Right lobe of liver (tissue), 6 donors: ENCODE data around the gene AIG1. TPM values are rescaled to one million over a fixed set of nuclear protein-coding genes. Genes with fewer than 3 reads are reported as not detected.

ENCODE experiments used
- ATAC-seq, 4 donors: fragments of 200-7000 bp; cut with Tn5 transposase; one replicate each; pipeline ENCODE4 v1.9.1; 2020; ENCODE audit warnings: mild to moderate bottlenecking in 4 of 4, moderate library complexity in 4 of 4
- DNase-seq, 3 donors: peaks; one replicate each; pipeline ENCODE4 v3.0.0-alpha.2; 2020
- H3K27ac ChIP-seq, 3 donors: fragments of 200-600 bp; one replicate each; pipeline ENCODE4 v1.8.0; 2022
- H3K27me3 ChIP-seq, 2 donors: fragments of 200-600 bp; one replicate each; pipeline ENCODE4 v1.8.0; 2022
- H3K36me3 ChIP-seq, 4 donors: fragments of 200-600 bp; sonication (generic) in 1 of 4; one replicate each; pipeline versions ENCODE4 v1.5.1 to v1.8.0; 2017 to 2022; ENCODE audit warnings: control low read depth in 1 of 4
- H3K4me1 ChIP-seq, 4 donors: fragments of 200-600 bp; sonication (generic) in 1 of 4; one replicate each; pipeline versions ENCODE4 v1.5.1 to v1.8.0; 2017 to 2022; ENCODE audit warnings: control low read depth in 1 of 4
- H3K4me3 ChIP-seq, 3 donors: fragments of 200-600 bp; one replicate each; pipeline ENCODE4 v1.8.0; 2022
- H3K9me3 ChIP-seq, 4 donors: fragments of 200-600 bp; sonication (generic) in 1 of 4; one replicate each; pipeline versions ENCODE4 v1.5.1 to v1.8.0; 2017 to 2022; ENCODE audit warnings: control low read depth in 1 of 4
- POLR2A ChIP-seq: fragments of 450-650 bp; IDR thresholded peaks from one replicate; pipeline ENCODE4 v1.6.1; 2017; ENCODE audit warnings: antibody characterized with exemption, mild to moderate bottlenecking
- WGBS: methylation state at CpG from one replicate; pipeline ENCODE4 v1.1.6; 2018; ENCODE audit warnings: low coverage, low lambda C conversion rate; ENCODE audit not compliant: insufficient coverage; ENCODE audit errors: missing lambda C conversion rate; 5-methylcytosine and 5-hydroxymethylcytosine counted together
- intact Hi-C, 2 donors: fragments of 100-400 bp; cut with DNase I; formaldehyde crosslinking; loops; one replicate each; pipeline versions ENCODE4 v1.11.2 to v1.14.1; 2022
- total RNA-seq, 6 experiments: library from RNA; depleted of rRNA in 2 of 6; stranded (reverse); fragments of >200 nt in 2 of 6; fragmentation: NEBNext Ultra II Directional in 3 of 6; extraction: Animal tissue kit (Norgen Biotek cat#: 25700) in 3 of 6; gene quantifications; one replicate each; pipeline versions ENCODE4 v1.1.0 to v1.2.4, GENCODE V29; 2016 to 2023
- TF ChIP-seq, protein P1 (sequence below), 4 donors: fragments of 200-600 bp in 3 of 4; fragments of 450-650 bp in 1 of 4; IDR thresholded peaks; one replicate each; pipeline versions ENCODE4 v1.5.1 to v1.8.0; 2016 to 2022; ENCODE audit warnings: antibody characterized with exemption in 4 of 4, mild to moderate bottlenecking in 2 of 4
- donor health status: DM: no; HTN: yes; CAD: no.
- donor health status: DM: no; HTN: no; CAD: no.
- donor health status: DM: no; HTN: no; CAD: no.
- donor health status: DM: no; HTN: yes; CAD: no.
- donor health status: DM: no; HTN: yes; CAD: no.

AIG1 gene
- total RNA-seq, 6 experiments from 2014 or later: 81.4 to 151 (median 111) TPM

DNA sequence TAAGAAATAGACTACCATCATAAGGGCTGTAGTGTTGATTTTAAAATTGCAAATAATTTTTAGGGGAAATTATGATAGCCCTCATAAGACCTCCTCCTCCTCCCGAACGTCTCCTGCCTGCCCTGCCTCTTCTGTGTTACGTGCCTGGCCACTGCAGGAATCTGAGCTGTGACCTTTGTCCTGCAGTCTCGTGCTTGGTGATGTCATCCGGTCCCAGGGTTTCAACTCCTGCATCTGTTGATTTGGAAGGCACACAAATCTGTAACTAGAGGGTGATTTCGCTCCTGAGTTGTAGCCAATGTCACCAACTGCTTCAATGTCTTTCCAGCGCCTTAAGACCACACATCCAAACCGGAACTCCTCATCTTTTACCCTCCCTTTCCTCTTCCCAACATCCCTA, 163.2 kb downstream of the AIG1 start:
- H3K4me1 ChIP-seq: peaks cover 0 to 20% (median 0%) of the 10 kb centered on the region in 4 donors
- TF ChIP-seq, protein P1, sequence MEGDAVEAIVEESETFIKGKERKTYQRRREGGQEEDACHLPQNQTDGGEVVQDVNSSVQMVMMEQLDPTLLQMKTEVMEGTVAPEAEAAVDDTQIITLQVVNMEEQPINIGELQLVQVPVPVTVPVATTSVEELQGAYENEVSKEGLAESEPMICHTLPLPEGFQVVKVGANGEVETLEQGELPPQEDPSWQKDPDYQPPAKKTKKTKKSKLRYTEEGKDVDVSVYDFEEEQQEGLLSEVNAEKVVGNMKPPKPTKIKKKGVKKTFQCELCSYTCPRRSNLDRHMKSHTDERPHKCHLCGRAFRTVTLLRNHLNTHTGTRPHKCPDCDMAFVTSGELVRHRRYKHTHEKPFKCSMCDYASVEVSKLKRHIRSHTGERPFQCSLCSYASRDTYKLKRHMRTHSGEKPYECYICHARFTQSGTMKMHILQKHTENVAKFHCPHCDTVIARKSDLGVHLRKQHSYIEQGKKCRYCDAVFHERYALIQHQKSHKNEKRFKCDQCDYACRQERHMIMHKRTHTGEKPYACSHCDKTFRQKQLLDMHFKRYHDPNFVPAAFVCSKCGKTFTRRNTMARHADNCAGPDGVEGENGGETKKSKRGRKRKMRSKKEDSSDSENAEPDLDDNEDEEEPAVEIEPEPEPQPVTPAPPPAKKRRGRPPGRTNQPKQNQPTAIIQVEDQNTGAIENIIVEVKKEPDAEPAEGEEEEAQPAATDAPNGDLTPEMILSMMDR (IDR thresholded peaks at IDR 0.05): no peak
- no peak for TF ChIP-seq POLR2A
- ATAC-seq (peak; percentile 95 to 98 (median 97)), DNase-seq (peak; percentile 82 to 91 (median 89))
- H3K9me3 ChIP-seq: no peaks in the 10 kb centered on the region
- 26% methylated on average over 8 of the region's 8 CpGs for WGBS
- H3K4me3 ChIP-seq: no peak overlapping the region
- no peaks in the 10 kb centered on the region for H3K27me3 ChIP-seq
- intact Hi-C loops: no loop called here
- H3K27ac ChIP-seq: peak overlapping the region; percentile 39 to 86 (median 82)
- no peaks in the 10 kb centered on the region for H3K36me3 ChIP-seq

DNA sequence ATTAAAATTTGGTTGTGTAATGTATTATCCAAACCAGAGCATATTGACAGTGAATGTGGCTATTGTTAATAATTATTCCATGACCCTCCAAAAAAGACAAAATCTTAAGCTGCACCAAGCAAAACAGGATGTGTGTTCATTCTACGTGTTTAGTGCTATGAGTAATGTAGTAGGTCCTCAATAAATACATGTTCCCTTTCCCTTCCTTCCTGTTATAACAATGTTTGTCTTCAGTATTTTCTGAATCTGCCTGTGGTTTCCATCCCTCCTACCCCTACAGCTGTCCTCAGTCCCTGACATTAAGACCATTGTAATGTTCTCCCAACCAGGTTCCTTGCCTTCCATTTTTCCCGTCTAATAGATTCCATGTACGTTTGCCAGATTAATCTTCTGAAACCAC, 163.8 kb downstream of the AIG1 start:
- H3K36me3 ChIP-seq: no peaks in the 10 kb centered on the region
- H3K4me3 ChIP-seq: no peak overlapping the region
- no peak for ATAC-seq
- TF ChIP-seq, protein P1 (IDR thresholded peaks at IDR 0.05): no peak
- TF ChIP-seq POLR2A: no peak
- no peaks in the 10 kb centered on the region for H3K9me3 ChIP-seq
- H3K4me1 ChIP-seq: peaks cover 0 to 20% (median 0%) of the 10 kb centered on the region in 4 donors
- intact Hi-C loops: no loop called here
- 82% methylated on average over 3 of the region's 3 CpGs for WGBS
- H3K27me3 ChIP-seq: no peaks in the 10 kb centered on the region
- DNase-seq: no peak
- H3K27ac ChIP-seq: peak overlapping the region; percentile 39 to 86 (median 82)

DNA sequence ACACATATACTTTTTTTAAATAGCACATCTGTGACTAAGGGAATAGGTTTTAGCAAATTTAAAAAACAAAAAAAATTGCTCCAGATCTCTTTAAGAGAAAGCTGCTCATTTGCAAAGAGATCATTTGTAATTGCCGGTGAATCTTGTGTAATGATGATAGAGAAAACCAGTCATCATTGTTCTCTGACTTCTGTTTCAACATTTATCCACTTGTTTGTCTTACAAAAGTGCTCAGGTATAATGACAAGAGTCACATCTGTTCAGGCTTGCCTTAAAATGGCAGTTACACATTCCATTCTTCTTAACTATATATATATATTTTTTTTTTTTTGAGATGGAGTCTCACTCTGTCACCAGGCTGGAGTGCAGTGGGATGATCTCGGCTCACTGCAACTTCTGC, 165.2 kb downstream of the AIG1 start:
- WGBS: 63% methylated on average over 2 of the region's 2 CpGs
- H3K36me3 ChIP-seq: no peaks in the 10 kb centered on the region
- intact Hi-C loops: no loop called here

DNA sequence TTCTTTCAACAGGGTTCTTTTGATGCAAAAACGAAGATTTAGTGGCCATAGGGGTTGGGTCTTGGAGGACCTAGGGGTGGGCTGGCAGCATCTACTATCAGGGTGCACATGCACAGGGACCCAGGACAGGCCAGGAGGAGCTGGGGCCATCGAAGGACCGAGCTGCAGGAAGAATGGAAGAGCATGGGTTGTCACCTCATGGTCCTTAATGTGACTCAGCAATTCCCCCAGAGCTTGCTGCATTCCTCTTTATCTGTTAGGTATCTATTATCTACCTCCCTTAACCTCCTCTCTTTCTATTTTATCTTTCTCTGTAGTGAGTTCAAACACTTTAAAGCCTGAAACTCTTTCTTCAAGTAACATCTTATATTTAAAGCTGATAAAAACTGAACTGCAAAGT, 167.0 kb downstream of the AIG1 start:
- H3K9me3 ChIP-seq: no peaks in the 10 kb centered on the region
- no peak for TF ChIP-seq POLR2A
- TF ChIP-seq, protein P1 (IDR thresholded peaks at IDR 0.05): no peak
- H3K36me3 ChIP-seq: no peaks in the 10 kb centered on the region
- H3K27me3 ChIP-seq: no peaks in the 10 kb centered on the region
- H3K27ac ChIP-seq: no peak overlapping the region
- peaks cover 0 to 20% (median 0%) of the 10 kb centered on the region in 4 donors for H3K4me1 ChIP-seq
- ATAC-seq: no peak
- 56% methylated on average over 1 of the region's 3 CpGs for WGBS
- intact Hi-C loops: no loop called here
- H3K4me3 ChIP-seq: no peak overlapping the region
- no peak for DNase-seq

More for the DNA sequence above, 165.2 kb downstream of the AIG1 start:
- DNase-seq (no peak), ATAC-seq (peak in 1 of 4 donors; percentile 14)
- no peaks in the 10 kb centered on the region for H3K27me3 ChIP-seq
- TF ChIP-seq, protein P1 (IDR thresholded peaks at IDR 0.05): no peak
- TF ChIP-seq POLR2A: no peak
- no peaks in the 10 kb centered on the region for H3K9me3 ChIP-seq
- no peak overlapping the region for H3K4me3 ChIP-seq
- H3K4me1 ChIP-seq: peaks cover 0 to 20% (median 0%) of the 10 kb centered on the region in 4 donors
- no peak overlapping the region for H3K27ac ChIP-seq

DNA sequence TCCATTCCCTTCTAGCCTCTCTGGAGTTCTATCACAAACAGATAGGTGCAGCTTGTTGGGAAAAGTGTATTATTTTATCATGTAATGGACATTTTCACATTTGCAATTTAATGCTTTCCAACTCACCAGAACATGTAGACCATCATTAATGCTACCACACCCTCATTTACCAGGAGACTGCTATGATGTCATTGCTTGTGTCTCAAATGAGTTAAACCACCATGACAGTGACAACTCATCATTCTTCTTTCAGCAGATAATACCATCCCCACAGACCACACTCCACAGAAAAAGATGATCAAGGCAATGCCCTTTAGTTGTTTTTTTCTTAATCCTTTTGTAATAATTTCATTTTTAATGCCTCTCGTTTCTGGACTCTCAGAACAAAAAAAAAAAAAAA, 168.7 kb downstream of the AIG1 start:
- WGBS: 67% methylated on average over 1 of the region's 1 CpG
- peaks cover 0 to 15% (median 0%) of the 10 kb centered on the region in 4 donors for H3K4me1 ChIP-seq
- H3K9me3 ChIP-seq: no peaks in the 10 kb centered on the region
- no peak overlapping the region for H3K27ac ChIP-seq
- TF ChIP-seq, protein P1 (IDR thresholded peaks at IDR 0.05): no peak
- TF ChIP-seq POLR2A: no peak
- no peak for ATAC-seq
- DNase-seq: no peak
- no peak overlapping the region for H3K4me3 ChIP-seq
- H3K27me3 ChIP-seq: no peaks in the 10 kb centered on the region
- H3K36me3 ChIP-seq: no peaks in the 10 kb centered on the region
- intact Hi-C loops: no loop called here
